ENCODE data around the gene IPP. TPM values are rescaled to one million over a fixed set of nuclear protein-coding genes. Genes with fewer than 3 reads are reported as not detected.
"Not testable (repeated sequence)": the region's sequence is repeated elsewhere in the genome, so short reads cannot be mapped to it uniquely, and the experiment has no call there.

The IPP gene
- total and polyA plus RNA-seq, 10 donors: 0.96 to 13.4 (median 9.9) TPM

DNA sequence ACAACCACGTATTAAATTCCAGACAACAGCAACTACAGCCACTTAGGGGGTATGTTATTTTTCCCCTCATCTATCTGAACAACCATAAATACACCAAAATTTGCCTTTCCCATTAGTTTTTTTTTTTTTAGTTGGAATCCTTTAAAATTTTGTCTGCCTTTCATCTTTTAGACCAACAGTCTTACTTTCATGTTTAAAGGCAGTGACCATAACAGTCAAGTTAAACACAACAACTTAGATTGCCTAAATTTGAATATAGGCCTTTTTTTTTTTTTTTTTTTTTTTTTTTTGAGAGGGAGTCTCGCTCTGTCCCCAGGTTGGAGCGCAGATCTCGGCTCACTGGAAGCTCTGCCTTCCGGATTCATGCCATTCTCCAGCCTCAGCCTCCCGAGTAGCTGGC, 67.5 kb downstream of the IPP start:
- H3K4me3 ChIP-seq: no peak overlapping the region
- no peaks in the 10 kb centered on the region for H3K27me3 ChIP-seq (replicated peaks in 1 of 7)
- DNase-seq: no peak
- H3K9me3 ChIP-seq: no peaks in the 10 kb centered on the region
- WGBS, 5 donors: 83 to 95% (median 88%) methylated on average over 6 of the region's 6 CpGs
- H3K36me3 ChIP-seq: no peaks in the 10 kb centered on the region
- no peak overlapping the region for H3K27ac ChIP-seq
- no peak for TF ChIP-seq POLR2AphosphoS5 (IDR thresholded peaks at IDR 0.05)
- TF ChIP-seq, protein P1, sequence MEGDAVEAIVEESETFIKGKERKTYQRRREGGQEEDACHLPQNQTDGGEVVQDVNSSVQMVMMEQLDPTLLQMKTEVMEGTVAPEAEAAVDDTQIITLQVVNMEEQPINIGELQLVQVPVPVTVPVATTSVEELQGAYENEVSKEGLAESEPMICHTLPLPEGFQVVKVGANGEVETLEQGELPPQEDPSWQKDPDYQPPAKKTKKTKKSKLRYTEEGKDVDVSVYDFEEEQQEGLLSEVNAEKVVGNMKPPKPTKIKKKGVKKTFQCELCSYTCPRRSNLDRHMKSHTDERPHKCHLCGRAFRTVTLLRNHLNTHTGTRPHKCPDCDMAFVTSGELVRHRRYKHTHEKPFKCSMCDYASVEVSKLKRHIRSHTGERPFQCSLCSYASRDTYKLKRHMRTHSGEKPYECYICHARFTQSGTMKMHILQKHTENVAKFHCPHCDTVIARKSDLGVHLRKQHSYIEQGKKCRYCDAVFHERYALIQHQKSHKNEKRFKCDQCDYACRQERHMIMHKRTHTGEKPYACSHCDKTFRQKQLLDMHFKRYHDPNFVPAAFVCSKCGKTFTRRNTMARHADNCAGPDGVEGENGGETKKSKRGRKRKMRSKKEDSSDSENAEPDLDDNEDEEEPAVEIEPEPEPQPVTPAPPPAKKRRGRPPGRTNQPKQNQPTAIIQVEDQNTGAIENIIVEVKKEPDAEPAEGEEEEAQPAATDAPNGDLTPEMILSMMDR (IDR thresholded peaks at IDR 0.05 in 8 of 11, conservative IDR thresholded peaks at IDR 0.05 in 3 of 11): no peak
- TF ChIP-seq POLR2A (IDR thresholded peaks at IDR 0.05): no peak
- H3K4me1 ChIP-seq: peaks cover 60 to 84% (median 76%) of the 10 kb centered on the region in 6 donors
- intact Hi-C loops (cut with DNase I; ENCODE audit: low total_unique reads): no loop called here

DNA sequence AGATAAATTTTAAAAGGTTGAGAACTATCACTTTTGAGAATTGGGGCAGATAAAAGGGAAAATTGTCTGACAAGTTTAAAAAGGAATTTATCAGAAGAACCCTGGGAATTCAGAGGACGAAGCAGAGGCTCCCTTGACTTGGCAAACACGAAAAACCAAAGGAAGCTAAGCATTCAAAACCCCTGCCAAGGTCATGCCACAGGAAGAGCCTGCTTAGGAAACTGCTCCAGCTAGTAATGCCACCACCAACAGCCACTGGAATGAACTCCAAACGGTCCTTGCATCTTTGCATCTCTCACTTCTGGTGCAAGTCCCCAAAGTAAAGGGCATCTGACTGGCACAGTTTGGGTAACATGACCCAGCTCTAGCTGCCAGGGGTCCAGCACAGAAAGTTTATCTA, 71.3 kb downstream of the IPP start:
- Histone ChIP-seq H3K4me3 (peak overlapping the region in 1 of 8 donors; percentile 15), H3K9me3 (no peaks in the 10 kb centered on the region), H3K27me3 (replicated peaks in 1 of 7) (no peaks in the 10 kb centered on the region), H3K27ac (peak overlapping the region in 7 of 8 donors; percentile 3 to 51 (median 43)), H3K4me1 (peaks cover 61 to 100% (median 93%) of the 10 kb centered on the region in 6 donors), H3K36me3 (peaks cover 0 to 12% (median 0%) of the 10 kb centered on the region in 6 donors)
- no peak for DNase-seq
- TF ChIP-seq POLR2AphosphoS5 (IDR thresholded peaks at IDR 0.05) (peak in 1 of 3 donors; percentile 68), POLR2A (IDR thresholded peaks at IDR 0.05) (no peak)
- 4 to 18% (median 13%) methylated on average over 3 of the region's 3 CpGs for WGBS, 5 donors
- intact Hi-C loops (cut with DNase I; ENCODE audit: low total_unique reads): no loop called here

DNA sequence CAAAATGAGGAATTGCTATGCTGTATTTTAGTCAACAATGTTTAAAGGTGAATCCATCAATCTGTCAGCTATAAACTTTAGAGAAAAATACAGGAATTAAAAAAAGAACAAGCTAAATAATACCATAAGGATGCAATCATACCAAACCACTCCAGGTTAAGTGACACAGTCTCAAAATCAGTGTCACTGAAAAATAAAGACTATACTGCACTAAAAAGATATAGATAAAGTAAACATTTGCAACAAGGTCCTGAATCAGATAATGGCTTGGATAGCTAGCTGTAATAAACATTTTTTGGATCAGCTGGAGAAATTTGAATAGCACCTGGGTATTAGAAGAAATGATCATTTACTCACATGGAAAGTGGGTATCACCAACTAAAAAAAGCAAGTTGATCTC, 72.0 kb downstream of the IPP start:
- intact Hi-C loops (cut with DNase I; ENCODE audit: low total_unique reads): no loop called here
- no peak for TF ChIP-seq POLR2A (IDR thresholded peaks at IDR 0.05)
- TF ChIP-seq POLR2AphosphoS5 (IDR thresholded peaks at IDR 0.05): no peak
- TF ChIP-seq, protein P1 (IDR thresholded peaks at IDR 0.05 in 8 of 11, conservative IDR thresholded peaks at IDR 0.05 in 3 of 11): no peak
- Histone ChIP-seq H3K27ac (peak overlapping the region in 6 of 8 donors; percentile 3 to 48 (median 42)), H3K27me3 (replicated peaks in 1 of 7) (no peaks in the 10 kb centered on the region), H3K4me1 (peaks cover 55 to 100% (median 89%) of the 10 kb centered on the region in 6 donors), H3K36me3 (peaks cover 0 to 18% (median 0%) of the 10 kb centered on the region in 6 donors), H3K9me3 (no peaks in the 10 kb centered on the region), H3K4me3 (no peak overlapping the region)
- no peak for DNase-seq

DNA sequence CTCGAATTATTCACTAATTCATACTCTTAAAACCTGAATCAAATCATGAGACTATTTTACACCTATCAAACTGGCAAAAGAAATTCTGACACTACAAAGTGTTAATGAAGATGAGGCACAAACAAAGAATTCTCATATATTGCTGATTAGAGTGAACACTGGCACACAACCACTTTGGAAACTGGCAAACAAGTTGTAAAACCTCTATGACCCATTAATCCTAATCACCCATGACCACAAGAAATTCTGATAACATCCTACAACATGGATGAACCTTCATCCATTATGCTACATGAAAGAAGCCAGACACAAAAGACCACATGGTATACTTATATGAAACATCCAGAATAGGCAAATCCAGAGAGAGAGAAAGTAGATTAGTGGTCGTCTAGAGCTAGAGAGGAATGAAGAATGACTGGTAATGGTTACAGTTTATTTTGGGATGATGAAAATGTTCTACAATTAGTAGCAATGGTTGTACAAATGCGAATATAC, 72.7 kb downstream of the IPP start:
- Histone ChIP-seq H3K27ac (peak overlapping the region in 1 of 8 donors; percentile 3), H3K36me3 (peaks cover 0 to 21% (median 0%) of the 10 kb centered on the region in 6 donors), H3K27me3 (replicated peaks in 1 of 7) (no peaks in the 10 kb centered on the region), H3K4me1 (peaks cover 50 to 100% (median 87%) of the 10 kb centered on the region in 6 donors), H3K9me3 (no peaks in the 10 kb centered on the region), H3K4me3 (no peak overlapping the region)
- DNase-seq: no peak
- intact Hi-C loops (cut with DNase I; ENCODE audit: low total_unique reads): no loop called here
- 75 to 79% (median 78%) methylated on average over 3 of the region's 3 CpGs for WGBS, 5 donors
- TF ChIP-seq, protein P1 (IDR thresholded peaks at IDR 0.05 in 8 of 11, conservative IDR thresholded peaks at IDR 0.05 in 3 of 11): no peak
- TF ChIP-seq POLR2AphosphoS5 (IDR thresholded peaks at IDR 0.05): no peak
- TF ChIP-seq POLR2A (IDR thresholded peaks at IDR 0.05): no peak

DNA sequence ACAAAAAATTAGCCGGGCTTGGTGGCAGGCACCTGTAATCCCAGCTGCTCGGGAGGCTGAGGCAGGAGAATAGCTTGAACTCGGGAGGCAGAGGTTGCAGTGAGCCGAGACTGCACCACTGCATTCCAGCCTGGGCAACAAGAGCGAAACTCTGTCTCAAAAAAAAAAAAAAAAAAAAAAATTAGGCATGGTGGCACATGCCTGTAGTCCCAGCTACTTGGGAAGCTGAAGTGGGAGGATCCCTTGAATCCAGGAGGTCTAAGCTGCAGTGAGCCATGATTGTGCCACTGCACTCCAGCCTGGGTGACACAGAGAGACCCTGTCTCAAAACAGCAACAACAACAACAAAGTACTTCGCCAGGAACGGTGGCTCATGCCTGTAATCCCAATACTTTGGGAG, 73.9 kb downstream of the IPP start:
- intact Hi-C loops (cut with DNase I; ENCODE audit: low total_unique reads); H3K27me3 ChIP-seq (replicated peaks in 1 of 7); DNase-seq; H3K9me3 ChIP-seq; H3K4me3 ChIP-seq: not testable (repeated sequence)
- WGBS, 5 donors: 91 to 97% (median 95%) methylated on average over 6 to 7 of the region's 7 CpGs
- peaks cover 0 to 27% (median 0%) of the 10 kb centered on the region in 6 donors for H3K36me3 ChIP-seq
- peaks cover 40 to 100% (median 83%) of the 10 kb centered on the region in 6 donors for H3K4me1 ChIP-seq
- H3K27ac ChIP-seq: peak overlapping the region in 1 of 8 donors; percentile 3
